NOMO-1 treated with DMSO at 0.1 percent for 48 hours (cell line): ENCODE data around the gene FTSJ1.
"Not testable (repeated sequence)": the region's sequence is repeated elsewhere in the genome, so short reads cannot be mapped to it uniquely, and the experiment has no call there.

ENCODE experiments used
- DNase-seq: peaks from one replicate; lab custom pipeline; 2025; ENCODE audit not compliant: unreplicated experiment; lab: John Stamatoyannopoulos, UW

Gene FTSJ1

DNA sequence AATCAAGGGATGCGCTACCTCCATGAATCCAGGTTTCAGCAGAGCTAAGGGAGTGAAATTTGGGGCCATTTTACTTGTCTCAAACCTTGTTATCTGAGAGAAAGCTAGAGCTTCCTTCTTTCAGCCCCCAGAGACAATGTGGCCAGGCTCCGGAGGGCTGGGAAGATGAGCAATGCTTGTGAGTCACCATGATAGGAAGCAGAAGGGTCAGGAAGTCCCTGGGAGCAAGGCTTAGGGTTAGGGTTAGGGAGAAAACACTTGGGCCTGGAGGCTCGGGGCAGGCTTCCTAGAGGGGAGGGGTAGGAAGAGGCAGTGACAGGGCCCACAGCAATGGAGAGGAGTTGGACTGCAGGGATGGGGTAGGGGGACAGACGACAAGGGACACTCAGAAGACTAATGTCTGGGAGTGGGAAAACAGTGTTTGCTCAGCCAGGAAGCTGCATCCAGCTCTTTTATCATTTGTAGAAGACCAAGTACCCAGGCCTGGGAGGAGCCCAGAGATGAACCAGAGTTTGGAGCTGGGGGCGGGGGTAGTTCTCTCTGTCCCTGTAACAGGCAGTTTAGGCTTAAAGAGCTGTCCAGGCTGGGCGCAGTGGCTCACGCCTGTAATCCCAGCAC is 16.4 kb downstream of the FTSJ1 start:
- no peak for DNase-seq

DNA sequence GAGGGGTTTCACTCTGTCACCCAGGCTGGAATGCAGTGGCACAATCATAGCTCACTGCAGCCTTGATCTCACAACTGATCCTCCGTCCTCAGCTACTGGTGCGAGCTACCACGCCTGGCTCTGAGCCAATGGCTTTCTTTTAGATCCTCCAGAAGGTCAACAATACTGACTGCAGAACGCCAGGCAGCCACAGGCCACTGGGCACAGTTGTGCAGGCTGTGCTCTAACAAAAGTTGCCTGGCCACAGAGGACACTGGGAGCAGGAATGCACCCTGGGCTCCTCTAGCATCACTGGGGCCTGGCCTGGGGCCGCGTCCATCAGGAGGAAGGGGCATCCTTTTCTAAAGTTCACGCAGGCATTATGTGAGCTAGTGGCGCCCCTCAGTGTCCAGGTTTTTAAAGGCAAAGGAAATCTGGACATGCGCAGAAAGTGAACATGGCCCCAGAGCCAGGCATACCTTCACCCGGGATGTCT is 17.9 kb downstream of the FTSJ1 start:
- DNase-seq, result no peak

DNA sequence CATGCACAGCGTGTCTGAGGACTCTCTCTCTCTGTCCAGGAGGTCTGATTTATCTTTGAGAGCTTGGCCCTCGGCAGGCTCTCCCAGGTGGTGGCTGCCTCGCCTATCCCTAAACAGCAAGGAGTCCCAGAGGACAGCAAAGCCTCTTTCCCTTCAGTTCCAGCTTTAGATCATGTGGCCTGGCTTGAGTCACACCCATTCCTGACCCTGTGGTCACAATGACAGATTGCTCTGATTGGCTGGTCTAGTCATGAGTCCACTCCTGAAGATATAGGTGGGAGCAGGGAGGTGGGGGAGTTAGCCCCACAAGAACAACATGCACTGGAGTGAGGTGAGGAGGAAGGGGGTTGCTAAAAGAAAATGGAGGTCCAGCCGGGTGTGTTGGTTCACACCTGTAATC is 20.7 kb downstream of the FTSJ1 start:
- DNase-seq, result no peak

DNA sequence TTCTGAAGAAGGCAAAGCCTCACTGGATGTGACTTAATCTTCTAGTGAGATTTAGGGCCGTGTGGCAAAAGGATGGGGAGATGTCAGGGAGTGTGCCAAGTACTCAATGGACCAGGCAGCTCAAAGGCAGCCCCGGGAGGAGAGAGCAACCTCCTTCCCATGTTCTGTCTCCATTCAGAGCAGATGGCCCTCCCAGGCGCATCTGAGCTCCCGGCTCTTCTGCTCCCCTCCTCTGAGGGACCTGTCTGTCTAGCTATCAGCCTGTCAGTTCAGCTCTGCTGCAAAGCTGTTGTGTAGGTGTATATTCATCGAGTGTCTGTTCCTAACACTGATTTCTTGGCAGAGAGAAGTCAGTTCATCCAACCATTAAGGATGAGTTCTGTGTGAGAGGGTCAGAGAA is 21.9 kb downstream of the FTSJ1 start:
- no peak for DNase-seq

DNA sequence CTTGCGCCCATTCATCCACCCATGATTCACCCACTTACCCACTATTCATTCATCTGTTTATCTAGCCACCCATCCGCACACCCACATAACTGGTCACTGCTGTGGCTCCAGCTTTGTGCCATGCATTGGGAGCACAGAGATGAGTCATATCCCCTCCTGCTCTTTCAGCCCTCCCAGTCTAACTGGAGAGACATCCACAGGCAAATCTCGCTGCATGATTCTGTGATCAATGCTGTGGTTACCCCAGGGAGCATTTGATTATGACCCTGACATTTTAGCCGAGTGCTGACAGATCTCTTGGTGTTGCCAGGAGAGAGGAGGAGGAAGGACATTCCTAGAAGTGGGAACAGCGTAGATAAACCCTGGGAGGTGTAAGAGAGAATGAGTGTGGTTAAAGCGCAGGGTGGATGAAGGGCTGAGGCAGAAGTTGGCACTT is 22.4 kb downstream of the FTSJ1 start:
- DNase-seq, result no peak

DNA sequence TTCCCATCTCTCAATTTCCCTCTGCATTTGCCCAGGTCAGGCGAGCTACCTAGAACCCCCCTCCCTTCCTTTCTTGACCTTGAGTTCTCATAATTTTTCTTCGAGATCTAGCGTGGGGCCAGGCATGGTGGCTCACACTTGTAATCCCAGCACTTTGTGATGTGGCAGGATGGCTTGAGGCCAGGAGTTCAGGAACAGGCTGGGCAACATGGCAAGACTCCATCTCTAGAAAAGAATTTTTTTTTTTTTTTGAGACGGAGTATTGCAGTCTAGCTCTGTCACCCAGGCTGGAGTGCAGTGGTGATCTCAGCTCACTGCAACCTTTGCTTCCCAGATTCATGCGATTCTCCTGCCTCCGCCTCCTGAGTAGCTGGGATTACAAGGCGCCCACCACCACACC is 28.3 kb downstream of the FTSJ1 start:
- no peak for DNase-seq

DNA sequence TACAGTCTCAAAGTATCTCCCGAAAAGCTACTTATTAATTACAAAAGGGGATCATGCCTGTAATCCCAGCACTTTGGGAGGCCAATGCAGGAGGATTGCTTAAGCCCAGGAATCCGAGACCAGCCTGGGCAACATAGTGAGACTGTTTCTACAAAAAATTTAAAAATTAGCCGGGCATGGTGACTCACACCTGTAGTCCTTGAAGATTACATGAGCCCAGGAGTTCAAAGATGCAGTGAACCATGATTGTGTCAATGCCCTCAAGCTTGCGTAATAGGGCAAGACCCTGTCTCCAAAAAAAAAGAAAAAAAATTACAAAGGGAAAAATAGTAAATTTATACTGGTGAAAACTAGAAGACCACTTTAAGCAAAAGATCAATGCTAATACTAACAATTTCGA is 29.5 kb downstream of the FTSJ1 start:
- DNase-seq, result no peak

DNA sequence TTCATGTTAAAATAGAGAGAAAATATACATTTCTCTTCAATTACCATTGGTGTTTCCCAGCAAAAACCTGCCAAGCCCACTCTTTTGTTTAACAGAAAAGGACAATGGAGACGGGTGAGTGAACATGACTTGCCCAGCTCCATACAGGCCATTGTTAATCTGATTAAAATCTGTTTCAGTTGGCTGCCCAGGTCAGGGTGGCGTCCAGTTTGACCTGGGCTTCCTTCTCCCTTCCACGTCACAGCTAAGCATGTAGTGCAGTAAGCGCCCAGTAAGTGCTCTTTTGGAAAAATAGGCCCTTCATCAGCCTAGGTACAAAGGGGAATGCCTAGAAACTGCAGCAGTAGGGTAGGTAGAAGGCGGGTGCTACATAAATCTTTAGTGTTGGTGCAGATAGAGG is 31.2 kb downstream of the FTSJ1 start:
- DNase-seq, result no peak

DNA sequence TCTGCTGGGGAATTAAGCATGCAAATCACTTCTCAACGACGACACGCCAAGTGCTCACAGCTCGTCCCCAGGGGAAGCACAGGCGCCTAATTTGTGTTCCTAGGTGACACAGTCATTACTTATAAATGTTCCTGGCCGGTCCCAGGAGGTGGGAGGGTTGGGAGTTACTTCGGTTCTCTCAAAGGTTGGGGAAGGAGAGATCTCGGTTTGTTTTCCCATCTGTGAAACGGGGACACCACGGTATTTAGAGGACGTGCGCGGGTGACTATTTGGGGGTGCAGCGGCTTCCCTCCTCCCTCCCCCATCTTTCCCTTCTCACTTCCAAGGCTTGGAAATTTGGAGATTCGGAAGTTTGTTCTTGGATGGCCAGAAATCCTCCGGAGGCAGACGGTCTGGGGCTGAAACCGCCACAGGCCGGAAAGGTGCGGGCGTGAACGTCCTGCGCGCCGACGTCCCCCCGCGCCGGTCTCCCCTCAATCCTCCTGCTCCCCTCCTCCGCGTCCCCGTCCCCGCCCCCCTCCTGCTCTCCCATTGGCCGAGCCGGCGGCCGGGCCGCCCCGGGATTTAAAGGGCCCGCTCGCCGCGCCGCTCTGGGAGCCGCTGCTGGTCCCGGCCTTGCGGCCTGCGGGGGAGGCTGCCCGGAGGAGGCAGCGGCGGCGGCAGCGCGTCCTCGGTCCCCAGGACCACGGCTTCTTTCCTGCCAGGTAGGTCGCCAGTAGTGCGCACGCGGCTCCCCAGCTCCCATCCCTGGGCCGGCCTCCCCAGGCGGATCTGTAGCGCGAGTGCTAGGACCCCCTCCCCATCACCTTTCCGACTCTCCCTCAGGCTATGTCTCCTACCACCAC is 32.6 kb downstream of the FTSJ1 start, which contains the start of gene PORCN:
Gene PORCN, plus strand, starts transcription at position 593 of the 845 bp plus-strand sequence. CDS start 829 bp downstream, outside the sequence.
- DNase-seq, result peak; percentile 51

DNA sequence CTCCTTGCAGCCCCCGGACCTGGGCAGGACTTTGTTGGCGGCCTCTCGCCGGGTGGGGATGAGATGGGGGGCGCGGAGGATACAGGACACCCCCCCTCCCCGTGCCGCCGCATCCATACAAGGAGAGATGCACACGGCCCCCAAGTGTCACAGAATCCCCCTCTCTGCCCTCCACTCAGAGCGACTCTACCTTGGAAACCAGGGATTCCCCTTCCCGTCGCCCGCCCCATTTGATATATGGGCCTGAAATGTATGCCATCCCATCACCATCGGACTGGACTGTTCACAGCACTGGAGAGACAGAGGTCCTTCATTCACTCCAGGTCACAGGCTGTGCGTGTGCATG is 33.2 kb downstream of the FTSJ1 start:
- DNase-seq, result no peak

DNA sequence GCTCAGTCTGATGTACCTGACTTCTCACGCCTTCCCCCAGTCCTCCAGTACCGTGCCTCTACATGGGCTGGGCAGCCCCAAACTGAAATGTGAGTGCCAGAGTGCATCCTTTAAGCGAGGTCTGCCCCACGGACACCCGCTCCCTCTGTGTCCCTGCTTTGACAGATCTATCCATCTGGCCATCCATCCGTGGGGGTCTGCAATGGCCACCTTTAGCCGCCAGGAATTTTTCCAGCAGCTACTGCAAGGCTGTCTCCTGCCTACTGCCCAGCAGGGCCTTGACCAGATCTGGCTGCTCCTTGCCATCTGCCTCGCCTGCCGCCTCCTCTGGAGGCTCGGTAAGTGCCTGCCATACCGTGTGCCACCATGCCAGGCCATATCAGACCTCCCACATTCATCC is 33.6 kb downstream of the FTSJ1 start:
- DNase-seq, result no peak

DNA sequence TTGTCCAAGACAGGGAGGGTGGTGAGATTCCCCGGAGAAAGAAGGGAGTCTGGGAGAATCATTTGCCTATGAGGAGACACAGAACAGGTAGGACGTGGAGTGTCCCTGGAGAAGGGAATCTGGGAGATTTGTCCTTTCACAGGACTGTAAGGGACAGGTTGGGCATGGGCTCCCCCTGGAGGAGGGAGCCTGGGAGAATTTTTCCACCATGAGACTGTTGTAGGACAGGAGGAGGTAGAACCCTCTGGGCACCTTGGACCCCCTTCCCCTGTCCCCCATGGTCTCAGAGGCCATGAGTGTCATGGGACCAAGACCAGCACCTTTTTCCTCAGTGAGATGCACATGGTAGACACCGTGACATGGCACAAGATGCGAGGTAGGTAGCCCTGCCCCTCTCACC is 35.6 kb downstream of the FTSJ1 start:
- DNase-seq, result no peak

DNA sequence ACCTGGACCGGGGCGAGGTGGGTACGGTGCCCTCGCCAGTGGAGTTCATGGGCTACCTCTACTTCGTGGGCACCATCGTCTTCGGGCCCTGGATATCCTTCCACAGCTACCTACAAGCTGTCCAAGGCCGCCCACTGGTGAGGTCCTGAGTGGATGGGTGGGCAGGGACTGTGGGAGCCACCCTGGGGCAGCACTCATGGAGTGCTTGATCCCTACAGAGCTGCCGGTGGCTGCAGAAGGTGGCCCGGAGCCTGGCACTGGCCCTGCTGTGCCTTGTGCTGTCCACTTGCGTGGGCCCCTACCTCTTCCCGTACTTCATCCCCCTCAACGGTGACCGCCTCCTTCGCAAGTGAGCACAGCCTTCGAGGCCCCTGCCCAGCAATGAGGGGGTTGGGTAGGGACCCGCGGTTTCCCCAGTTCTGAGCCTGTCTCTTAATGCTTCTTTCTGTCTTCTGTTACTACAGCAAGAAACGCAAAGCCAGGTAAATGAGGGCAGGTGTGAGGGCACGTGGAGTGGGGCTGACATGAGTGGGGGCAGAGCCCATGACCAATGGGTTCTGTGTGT is 36.5 kb downstream of the FTSJ1 start:
- DNase-seq, result no peak

DNA sequence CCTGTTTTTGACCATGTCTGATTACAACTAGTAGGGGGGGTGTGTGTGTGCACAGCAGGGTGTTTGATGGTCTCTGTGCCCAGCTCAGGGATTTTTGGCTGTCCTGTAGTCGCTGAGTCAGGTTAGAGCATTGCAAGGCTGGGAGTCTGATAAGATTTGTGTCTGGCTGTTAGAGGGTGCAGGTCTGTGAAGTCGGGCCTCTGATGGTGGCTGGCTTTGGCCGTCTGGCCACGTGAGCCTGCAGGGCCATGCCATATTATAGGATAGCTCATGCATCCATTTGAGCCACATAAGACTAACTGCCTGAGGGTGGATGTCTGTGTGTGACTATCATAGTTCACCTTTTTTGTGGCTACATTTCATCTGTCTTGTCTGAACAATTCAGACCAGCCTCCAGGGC is 37.7 kb downstream of the FTSJ1 start:
- no peak for DNase-seq

DNA sequence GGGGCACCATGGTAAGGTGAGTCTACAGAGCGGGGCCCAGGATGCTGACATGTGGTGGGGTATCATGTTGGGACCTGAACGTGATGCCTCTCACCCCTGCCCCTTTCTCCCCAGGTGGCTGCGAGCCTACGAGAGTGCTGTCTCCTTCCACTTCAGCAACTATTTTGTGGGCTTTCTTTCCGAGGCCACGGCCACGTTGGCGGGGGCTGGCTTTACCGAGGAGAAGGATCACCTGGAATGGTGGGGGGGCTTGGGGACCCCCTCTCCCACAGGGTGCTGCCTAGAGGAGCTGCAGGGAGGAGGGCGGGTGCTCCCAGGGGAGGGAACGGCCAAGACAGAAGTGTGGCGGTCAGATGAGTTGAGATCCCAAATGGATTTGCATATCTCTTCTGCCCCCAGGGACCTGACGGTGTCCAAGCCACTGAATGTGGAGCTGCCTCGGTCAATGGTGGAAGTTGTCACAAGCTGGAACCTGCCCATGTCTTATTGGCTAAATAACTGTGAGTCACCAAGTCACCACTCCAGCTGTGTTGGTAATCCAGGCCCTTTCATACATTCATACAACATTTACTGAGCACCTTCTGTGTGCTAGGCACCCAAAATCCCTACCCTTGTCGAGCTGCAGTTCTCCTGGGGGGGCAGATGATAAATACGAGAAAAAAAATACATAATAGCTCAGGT is 38.3 kb downstream of the FTSJ1 start:
- DNase-seq, result no peak

DNA sequence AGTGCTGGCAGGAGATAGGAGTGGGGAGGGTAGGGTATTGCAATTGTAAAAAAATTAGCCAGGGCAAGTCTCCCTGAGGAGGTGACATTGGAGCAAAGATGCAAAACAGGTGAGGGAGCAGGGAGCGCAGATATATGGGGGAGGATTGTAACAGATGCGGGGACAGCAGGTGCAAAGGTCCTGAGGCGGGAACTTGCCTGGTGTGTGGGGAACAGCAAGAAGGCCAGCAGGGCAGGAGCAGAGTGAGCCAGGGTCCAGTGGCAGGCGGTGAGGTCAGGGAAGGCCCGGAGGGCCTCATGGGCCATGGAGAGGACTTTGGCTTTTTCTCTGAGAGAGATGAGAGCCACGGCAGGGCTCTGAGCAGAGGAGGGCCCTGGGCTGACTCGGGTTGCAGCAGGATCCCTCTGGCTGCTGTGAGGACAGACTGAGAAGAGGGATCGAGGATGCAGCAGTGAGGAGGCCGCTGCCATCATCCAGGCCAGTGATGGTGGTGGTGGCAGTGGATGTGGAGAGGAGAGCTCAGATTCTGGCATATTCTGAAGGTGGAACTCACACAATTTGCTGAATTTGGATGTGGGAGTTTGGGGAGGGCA is 39.0 kb downstream of the FTSJ1 start:
- no peak for DNase-seq

DNA sequence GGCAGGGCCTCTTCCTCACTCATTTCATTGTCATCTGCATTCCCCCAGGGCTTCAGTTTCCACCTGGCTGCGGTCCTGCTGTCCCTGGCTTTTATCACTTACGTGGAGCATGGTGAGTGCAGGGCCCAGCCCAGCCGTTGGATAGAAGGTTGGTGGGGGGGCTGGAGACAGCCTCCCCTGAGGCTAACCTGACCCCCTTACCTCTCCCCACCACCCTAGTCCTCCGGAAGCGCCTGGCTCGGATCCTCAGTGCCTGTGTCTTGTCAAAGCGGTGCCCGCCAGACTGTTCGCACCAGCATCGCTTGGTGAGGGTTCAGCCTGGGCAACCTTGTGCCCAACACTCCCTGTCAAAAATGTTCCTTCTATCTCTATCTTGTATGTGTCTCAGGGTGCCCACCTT is 39.8 kb downstream of the FTSJ1 start:
- DNase-seq, result no peak

DNA sequence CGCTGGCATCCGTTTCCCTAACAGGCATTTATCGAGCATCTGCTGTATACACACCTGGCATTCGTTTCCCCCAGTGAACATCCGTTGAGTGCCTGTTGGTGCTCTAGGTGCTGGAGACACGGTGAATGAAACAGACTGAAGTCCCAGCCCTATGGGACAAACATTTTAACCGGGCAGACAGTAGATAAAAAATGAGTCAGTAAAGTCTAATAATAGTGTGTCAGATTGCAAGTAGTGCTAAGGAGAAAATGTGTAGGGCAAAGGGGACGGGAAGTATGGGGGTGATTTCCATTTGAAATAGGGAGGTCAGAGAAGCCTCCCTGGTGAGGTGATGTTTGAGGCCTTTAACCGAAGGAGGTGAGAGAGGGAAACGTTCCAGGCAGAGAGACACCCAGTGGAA is 40.3 kb downstream of the FTSJ1 start:
- no peak for DNase-seq

DNA sequence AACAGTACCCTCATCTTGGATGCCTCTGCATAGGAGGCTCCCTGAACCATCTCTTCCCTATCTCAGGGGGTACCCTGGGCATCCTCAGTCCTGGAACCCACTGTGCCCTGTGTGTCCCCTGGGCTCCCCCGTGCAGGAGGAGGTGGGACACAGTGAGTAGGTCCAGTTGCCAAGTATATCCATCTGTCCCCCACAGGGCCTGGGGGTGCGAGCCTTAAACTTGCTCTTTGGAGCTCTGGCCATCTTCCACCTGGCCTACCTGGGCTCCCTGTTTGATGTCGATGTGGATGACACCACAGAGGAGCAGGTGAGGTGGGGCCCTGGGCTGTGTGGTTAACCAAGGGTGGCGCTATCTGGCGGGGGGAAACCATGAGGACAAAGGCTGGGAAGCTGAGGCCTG is 41.0 kb downstream of the FTSJ1 start:
- no peak for DNase-seq

DNA sequence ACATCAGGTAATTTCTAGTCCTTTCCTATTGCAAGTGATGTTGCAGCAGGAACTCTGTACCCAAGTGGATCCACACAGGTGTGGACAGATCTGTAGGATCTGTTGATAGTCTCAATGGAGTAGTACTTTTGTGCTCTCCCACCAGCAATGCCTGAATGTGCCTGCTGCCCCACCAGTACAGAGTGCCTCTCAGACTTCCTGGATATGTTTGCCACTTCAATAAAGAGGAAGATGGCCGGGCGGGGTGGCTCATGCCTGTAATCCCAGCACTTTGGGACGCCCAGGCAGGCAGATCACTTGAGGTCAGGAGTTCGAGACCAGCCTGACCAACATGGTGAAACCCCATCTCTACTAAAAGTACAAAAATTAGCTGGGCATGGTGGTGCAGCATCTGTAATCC is 43.5 kb downstream of the FTSJ1 start:
- not testable (repeated sequence) for DNase-seq

DNA sequence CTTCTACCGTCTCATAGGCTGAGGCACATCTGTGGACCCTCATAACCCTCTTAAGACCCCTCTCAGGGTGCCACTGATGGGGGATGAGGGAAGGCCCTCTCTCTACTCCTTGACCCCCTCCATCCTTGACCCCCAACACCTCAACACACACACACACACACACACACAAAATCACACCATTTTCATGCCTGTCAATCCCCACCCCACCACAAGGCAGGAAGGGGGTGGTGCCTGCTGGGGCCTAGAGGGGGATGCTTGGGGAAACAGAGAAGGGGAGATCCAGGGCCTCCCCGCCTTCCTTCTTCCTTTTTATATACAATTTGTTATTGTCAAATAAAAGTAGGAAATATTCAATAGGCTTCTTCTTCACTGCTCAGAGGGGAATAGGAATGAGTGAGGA is 44.5 kb downstream of the FTSJ1 start:
- DNase-seq, result no peak
